ENCODE measurements around the gene AK1. TPM values are rescaled to one million over a fixed set of nuclear protein-coding genes. Genes with fewer than 3 reads are reported as not detected.
A peak's percentile ranks its signal among the peaks of the same experiment; 100 is the strongest.

The AK1 gene
- total and polyA plus RNA-seq, 2 of the 13 experiments (the other 11 are each of a cell fraction or from before 2014, with no cell fraction given) = 19.1 to 32.8 TPM

DNA sequence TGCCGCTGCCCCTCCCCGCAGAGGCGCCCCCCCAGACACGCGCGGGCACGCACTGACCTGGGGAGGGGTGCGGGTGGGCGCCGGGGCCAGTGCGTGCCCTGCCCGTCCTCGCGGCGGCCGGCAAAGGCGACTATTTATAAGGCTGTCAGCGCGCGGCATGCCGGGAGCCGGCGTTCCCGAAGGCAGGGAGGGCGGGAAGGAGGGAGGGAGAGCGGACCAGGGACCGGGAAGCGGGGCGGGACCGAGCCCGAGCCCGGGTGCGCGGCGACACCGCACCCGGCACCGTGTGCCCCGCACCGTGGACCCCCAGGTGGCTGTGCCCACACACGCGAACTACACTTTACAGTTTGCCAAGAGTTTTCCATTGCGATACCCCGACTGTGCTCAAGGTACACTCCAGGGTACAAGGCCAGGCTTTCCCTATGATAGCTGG is at the start of gene AK1 (continued):
- TF ChIP-seq ZNF598 (CRISPR knock-in tag; IDR thresholded peaks at IDR 0.05; ENCODE audit: borderline replicate concordance) (no peak), PTBP1 (IDR thresholded peaks at IDR 0.05; ENCODE audit: low read depth, low read length, poor library complexity, severe bottlenecking) (no peak), GABPB1 (CRISPR knock-in tag; IDR thresholded peaks at IDR 0.05) (peak; percentile 63; the same call in 1 of the 2 replicates), CCAR2 (optimal IDR thresholded peaks at IDR 0.05; ENCODE audit: low read depth, low read length) (no peak), ZFP1 (CRISPR knock-in tag; IDR thresholded peaks at IDR 0.05) (no peak), TCF7L2 (IDR thresholded peaks at IDR 0.05; ENCODE audit: low read depth, low read length) (no peak), PRPF4 (IDR thresholded peaks at IDR 0.05; ENCODE audit: low read depth, low read length, poor library complexity, severe bottlenecking) (no peak), ZNF343 (CRISPR knock-in tag; IDR thresholded peaks at IDR 0.05) (no peak), NFKBIZ (CRISPR knock-in tag; IDR thresholded peaks at IDR 0.05) (no peak), ZNF687 (CRISPR knock-in tag; IDR thresholded peaks at IDR 0.05) (peak; percentile 89), ZFP41 (CRISPR knock-in tag; IDR thresholded peaks at IDR 0.05; ENCODE audit: borderline replicate concordance) (no peak), ZNF549 (CRISPR knock-in tag; IDR thresholded peaks at IDR 0.05) (no peak), SNRNP70 (IDR thresholded peaks at IDR 0.05; ENCODE audit: low read depth, low read length) (no peak), MYC (CRISPR knock-in tag; IDR thresholded peaks at IDR 0.05; ENCODE audit: borderline replicate concordance) (no peak), ZNF17 (CRISPR knock-in tag; IDR thresholded peaks at IDR 0.05) (no peak)
- TF ChIP-seq, protein P1, sequence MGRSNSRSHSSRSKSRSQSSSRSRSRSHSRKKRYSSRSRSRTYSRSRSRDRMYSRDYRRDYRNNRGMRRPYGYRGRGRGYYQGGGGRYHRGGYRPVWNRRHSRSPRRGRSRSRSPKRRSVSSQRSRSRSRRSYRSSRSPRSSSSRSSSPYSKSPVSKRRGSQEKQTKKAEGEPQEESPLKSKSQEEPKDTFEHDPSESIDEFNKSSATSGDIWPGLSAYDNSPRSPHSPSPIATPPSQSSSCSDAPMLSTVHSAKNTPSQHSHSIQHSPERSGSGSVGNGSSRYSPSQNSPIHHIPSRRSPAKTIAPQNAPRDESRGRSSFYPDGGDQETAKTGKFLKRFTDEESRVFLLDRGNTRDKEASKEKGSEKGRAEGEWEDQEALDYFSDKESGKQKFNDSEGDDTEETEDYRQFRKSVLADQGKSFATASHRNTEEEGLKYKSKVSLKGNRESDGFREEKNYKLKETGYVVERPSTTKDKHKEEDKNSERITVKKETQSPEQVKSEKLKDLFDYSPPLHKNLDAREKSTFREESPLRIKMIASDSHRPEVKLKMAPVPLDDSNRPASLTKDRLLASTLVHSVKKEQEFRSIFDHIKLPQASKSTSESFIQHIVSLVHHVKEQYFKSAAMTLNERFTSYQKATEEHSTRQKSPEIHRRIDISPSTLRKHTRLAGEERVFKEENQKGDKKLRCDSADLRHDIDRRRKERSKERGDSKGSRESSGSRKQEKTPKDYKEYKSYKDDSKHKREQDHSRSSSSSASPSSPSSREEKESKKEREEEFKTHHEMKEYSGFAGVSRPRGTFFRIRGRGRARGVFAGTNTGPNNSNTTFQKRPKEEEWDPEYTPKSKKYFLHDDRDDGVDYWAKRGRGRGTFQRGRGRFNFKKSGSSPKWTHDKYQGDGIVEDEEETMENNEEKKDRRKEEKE (IDR thresholded peaks at IDR 0.05) = no peak
- TF ChIP-seq, protein P2, sequence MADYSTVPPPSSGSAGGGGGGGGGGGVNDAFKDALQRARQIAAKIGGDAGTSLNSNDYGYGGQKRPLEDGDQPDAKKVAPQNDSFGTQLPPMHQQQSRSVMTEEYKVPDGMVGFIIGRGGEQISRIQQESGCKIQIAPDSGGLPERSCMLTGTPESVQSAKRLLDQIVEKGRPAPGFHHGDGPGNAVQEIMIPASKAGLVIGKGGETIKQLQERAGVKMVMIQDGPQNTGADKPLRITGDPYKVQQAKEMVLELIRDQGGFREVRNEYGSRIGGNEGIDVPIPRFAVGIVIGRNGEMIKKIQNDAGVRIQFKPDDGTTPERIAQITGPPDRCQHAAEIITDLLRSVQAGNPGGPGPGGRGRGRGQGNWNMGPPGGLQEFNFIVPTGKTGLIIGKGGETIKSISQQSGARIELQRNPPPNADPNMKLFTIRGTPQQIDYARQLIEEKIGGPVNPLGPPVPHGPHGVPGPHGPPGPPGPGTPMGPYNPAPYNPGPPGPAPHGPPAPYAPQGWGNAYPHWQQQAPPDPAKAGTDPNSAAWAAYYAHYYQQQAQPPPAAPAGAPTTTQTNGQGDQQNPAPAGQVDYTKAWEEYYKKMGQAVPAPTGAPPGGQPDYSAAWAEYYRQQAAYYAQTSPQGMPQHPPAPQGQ (CRISPR knock-in tag; IDR thresholded peaks at IDR 0.05; ENCODE audit: borderline replicate concordance) = no peak

Data from HepG2 (cell line).